HUES6 (cell line): ENCODE results near the gene HSPA6.
A peak's percentile ranks its signal among the peaks of the same experiment; 100 is the strongest.
"Not testable (repeated sequence)": the region's sequence is repeated elsewhere in the genome, so short reads cannot be mapped to it uniquely, and the experiment has no call there.

Experiments
- H3K27ac ChIP-seq: 2 replicates; pipeline ENCODE4 v1.7.0; 2013; ENCODE audit warnings: low read depth, mild to moderate bottlenecking, low read length, inconsistent platforms
- H3K27me3 ChIP-seq: 2 replicates; pipeline ENCODE4 v1.6.1; 2013; ENCODE audit warnings: low read length; ENCODE audit not compliant: control insufficient read depth, insufficient read depth
- H3K36me3 ChIP-seq: 2 replicates; pipeline ENCODE4 v1.6.1; 2013; ENCODE audit warnings: low read length; ENCODE audit not compliant: control insufficient read depth, insufficient read depth
- H3K4me1 ChIP-seq: 2 replicates; pipeline ENCODE4 v1.6.1; 2013; ENCODE audit warnings: low read length; ENCODE audit not compliant: control insufficient read depth, insufficient read depth
- H3K4me3 ChIP-seq: 2 replicates; pipeline ENCODE4 v1.5.1; 2013; ENCODE audit warnings: low read depth, low read length
- H3K9ac ChIP-seq: one replicate; pipeline ENCODE4 v1.6.1; 2013; ENCODE audit warnings: mild to moderate bottlenecking, low read length
- H3K9me3 ChIP-seq: 2 replicates; pipeline ENCODE4 v1.6.1; 2013; ENCODE audit warnings: low read depth, low read length; ENCODE audit not compliant: control insufficient read depth, insufficient read depth

Gene HSPA6

GRCh38 chr1:161539731-161540569, 15.6 kb downstream of the HSPA6 start:
- H3K27ac ChIP-seq, H3K4me1 ChIP-seq, H3K9me3 ChIP-seq, H3K36me3 ChIP-seq: not testable (repeated sequence)
- Histone ChIP-seq H3K27me3 (peaks cover 12% of the 10 kb centered on the region), H3K4me3 (peak overlapping the region; percentile 79), H3K9ac (peak overlapping the region; percentile 36)

- H3K27ac ChIP-seq, H3K4me1 ChIP-seq, H3K9ac ChIP-seq, H3K9me3 ChIP-seq, H3K36me3 ChIP-seq: not testable (repeated sequence)
- H3K27me3 ChIP-seq = peaks cover 12% of the 10 kb centered on the region
- H3K4me3 ChIP-seq = peak overlapping the region; percentile 79
Measured at GRCh38 chr1:161540570-161540960, 16.2 kb downstream of the HSPA6 start.

- H3K36me3 ChIP-seq = not testable (repeated sequence)
Measured at GRCh38 chr1:161542091-161542559, 17.8 kb downstream of the HSPA6 start.

GRCh38 chr1:161543125-161543524, 18.8 kb downstream of the HSPA6 start:
- not testable (repeated sequence) for H3K4me3 ChIP-seq, H3K9me3 ChIP-seq, H3K9ac ChIP-seq, H3K27ac ChIP-seq, H3K36me3 ChIP-seq, H3K4me1 ChIP-seq
- H3K27me3 ChIP-seq = peaks cover 12% of the 10 kb centered on the region

More at GRCh38 chr1:161542091-161542559, 17.8 kb downstream of the HSPA6 start:
- H3K9me3 ChIP-seq, H3K4me1 ChIP-seq, H3K27ac ChIP-seq, H3K9ac ChIP-seq, H3K4me3 ChIP-seq: not testable (repeated sequence)
- peaks cover 12% of the 10 kb centered on the region for H3K27me3 ChIP-seq

- not testable (repeated sequence) for H3K4me1 ChIP-seq, H3K9ac ChIP-seq, H3K4me3 ChIP-seq, H3K9me3 ChIP-seq, H3K36me3 ChIP-seq, H3K27ac ChIP-seq
- H3K27me3 ChIP-seq = peaks cover 12% of the 10 kb centered on the region
Measured at GRCh38 chr1:161545005-161545731, 20.8 kb downstream of the HSPA6 start.

- H3K36me3 ChIP-seq, H3K9ac ChIP-seq, H3K4me1 ChIP-seq, H3K27me3 ChIP-seq, H3K9me3 ChIP-seq, H3K27ac ChIP-seq, H3K4me3 ChIP-seq: not testable (repeated sequence)
Measured at GRCh38 chr1:161547995-161548741, 23.8 kb downstream of the HSPA6 start.

GRCh38 chr1:161548749-161549406, 24.5 kb downstream of the HSPA6 start:
- H3K9me3 ChIP-seq, H3K9ac ChIP-seq, H3K4me1 ChIP-seq, H3K27ac ChIP-seq, H3K36me3 ChIP-seq, H3K27me3 ChIP-seq, H3K4me3 ChIP-seq: not testable (repeated sequence)

GRCh38 chr1:161549652-161550051, 25.3 kb downstream of the HSPA6 start, which contains the start of gene FCGR3A:
FCGR3A (minus strand) TSS chr1:161549818; CDS start chr1:161549736, 82 bp downstream.
- no peaks in the 10 kb centered on the region for H3K27me3 ChIP-seq
- no peak within 1 kb of the TSS for H3K4me3 ChIP-seq
- no peaks in the 10 kb centered on the region for H3K4me1 ChIP-seq
- no peak within 1 kb of the TSS for H3K9ac ChIP-seq
- no peaks in the 10 kb centered on the region for H3K36me3 ChIP-seq
- no peak within 1 kb of the TSS for H3K27ac ChIP-seq
- H3K9me3 ChIP-seq = no peaks in the 10 kb centered on the region

GRCh38 chr1:161550942-161551341, 26.6 kb downstream of the HSPA6 start:
- H3K36me3 ChIP-seq, H3K9ac ChIP-seq, H3K4me3 ChIP-seq, H3K4me1 ChIP-seq, H3K27me3 ChIP-seq, H3K27ac ChIP-seq, H3K9me3 ChIP-seq: not testable (repeated sequence)

- H3K27me3 ChIP-seq, H3K4me3 ChIP-seq, H3K9me3 ChIP-seq, H3K9ac ChIP-seq, H3K36me3 ChIP-seq, H3K4me1 ChIP-seq, H3K27ac ChIP-seq: not testable (repeated sequence)
Measured at GRCh38 chr1:161553631-161554030, 29.3 kb downstream of the HSPA6 start.
